Activated T-helper 1 cell treated with anti-CD3 and anti-CD28 coated beads, Interleukin-2, amount 50 U/mL, for 16 hours (primary cell): ENCODE results near the gene CASTOR1.

Source experiments
- DNase-seq, 2 donors: peaks; one replicate each; pipeline ENCODE4 v3.0.0-alpha.2; 2020; ENCODE audit warnings: low read depth in 1 of 2, low spot score in 1 of 2

CASTOR1 gene

DNA sequence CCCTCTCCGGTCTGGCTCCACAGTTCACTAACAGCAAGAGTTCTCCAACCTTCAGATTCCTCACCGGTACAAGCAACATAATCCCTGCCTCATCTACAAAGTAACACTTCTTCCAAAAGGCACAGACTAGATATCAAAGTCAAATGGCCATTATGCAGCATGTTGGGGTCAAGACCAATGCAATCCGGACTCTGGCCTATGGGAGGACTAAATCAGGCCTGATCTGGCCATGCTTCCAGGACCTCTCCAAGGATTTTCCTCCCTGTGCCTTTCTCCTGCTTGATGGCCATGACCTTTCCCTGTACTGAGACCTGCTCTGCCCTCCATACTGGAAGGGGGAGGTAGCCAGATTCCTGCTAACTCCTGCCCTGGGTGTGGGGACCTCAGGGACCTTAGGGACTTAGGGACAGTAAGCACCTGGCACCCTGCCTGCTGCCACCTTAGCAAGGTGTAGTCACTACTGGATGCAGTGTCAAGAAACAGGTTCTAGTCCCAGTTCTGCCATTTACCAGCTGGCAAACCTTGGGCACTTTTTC is 30.8 kb upstream of the CASTOR1 start:
- DNase-seq: no peak

DNA sequence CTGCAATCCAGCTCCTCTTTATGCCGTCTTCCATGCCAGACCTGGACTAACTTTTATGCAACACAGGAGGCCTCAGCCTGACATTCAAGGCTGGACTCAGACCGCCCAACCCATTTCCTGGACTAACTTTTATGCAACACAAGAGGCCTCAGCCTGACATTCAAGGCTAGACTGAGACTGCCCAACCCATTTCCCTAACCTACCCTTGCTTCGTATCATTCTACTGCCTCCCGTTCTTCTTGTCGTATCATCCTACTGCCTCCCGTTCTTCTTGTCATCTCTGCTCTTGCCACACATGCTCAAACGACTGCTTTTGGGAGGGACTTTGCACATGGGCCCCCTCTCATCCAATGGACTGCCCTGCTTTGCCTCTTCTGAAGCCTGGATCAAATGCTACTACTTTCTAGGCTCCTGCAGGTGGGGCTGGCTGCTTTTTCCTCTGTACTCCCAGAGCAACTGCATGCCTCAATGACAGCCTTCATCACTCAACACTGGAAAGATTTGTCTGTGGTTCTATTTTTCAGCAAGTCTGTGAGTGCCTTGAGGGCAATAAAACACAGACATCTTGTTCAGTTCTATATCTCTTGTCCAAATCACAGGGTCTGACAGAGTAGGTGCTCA is 29.6 kb upstream of the CASTOR1 start:
- no peak for DNase-seq

- no peak for DNase-seq
Observed at GRCh38 chr22:30317778-30318177, 28.5 kb upstream of the CASTOR1 start.

GRCh38 chr22:30315962-30316576 is 26.8 kb upstream of the CASTOR1 start:
- no peak for DNase-seq

- DNase-seq: peak in 1 of 2 donors; percentile 27
Observed at GRCh38 chr22:30314915-30315314, 25.6 kb upstream of the CASTOR1 start.

GRCh38 chr22:30313527-30314363 is 24.4 kb upstream of the CASTOR1 start:
- no peak for DNase-seq

DNA sequence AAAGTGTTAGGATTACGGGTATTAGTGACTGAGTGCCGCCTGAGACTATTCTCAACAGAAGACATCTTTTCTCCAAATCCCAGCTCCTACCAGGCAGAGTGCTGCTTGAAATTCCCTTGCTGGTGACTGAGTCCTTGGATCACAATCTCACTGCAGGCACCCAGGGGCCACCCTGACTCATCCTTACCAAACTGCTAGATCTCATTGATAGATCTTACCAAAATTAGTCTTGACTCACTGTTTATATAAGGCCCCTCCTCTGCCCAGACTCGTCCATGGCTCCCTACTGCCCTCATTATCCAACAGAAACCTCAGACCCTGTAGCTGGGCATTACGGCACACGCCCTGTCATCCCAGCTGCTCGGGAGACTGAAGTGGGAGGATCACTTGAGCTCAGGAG is 22.7 kb upstream of the CASTOR1 start:
- no peak for DNase-seq

GRCh38 chr22:30310881-30311771 is 21.8 kb upstream of the CASTOR1 start:
- no peak for DNase-seq

DNA sequence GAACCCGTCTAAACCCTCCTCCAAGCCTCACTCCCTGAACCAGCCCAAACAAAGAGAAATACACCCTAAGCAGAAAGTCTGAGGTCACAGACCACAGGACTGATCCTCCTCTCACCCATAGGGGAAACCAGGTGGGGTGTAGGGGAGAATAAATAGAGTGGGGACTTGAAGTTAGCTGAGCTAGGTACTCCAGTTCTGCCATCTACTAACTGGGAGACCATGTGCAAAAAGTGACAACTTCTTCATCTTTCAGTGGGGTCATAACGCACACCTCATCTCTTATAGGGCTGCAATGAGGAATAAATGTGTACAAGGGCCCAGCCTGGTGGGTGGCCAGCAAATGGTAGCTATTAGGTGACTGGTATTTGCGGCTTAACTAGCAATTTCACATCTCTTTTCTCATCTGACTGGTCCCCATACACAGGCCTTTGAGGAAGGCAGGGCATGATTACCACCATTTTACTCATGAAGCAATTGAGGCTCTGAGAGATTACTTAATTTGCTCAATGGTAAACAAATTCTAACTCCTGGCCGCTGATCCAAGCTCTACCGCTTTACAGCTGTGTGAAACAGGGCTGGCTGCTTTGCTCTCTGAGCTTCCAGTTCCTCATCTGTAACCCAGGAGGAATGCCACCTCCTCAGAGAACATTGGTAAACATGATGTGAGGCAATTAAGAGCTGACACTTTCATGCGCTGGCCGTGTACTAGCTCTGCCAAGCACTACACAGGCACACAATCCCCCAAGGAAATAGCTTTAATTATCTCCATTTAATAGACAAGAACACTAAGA is 20.8 kb upstream of the CASTOR1 start:
- no peak for DNase-seq

GRCh38 chr22:30308518-30309230 is 19.4 kb upstream of the CASTOR1 start:
- DNase-seq: no peak

- no peak for DNase-seq
Observed at GRCh38 chr22:30308093-30308492, 18.8 kb upstream of the CASTOR1 start.

DNA sequence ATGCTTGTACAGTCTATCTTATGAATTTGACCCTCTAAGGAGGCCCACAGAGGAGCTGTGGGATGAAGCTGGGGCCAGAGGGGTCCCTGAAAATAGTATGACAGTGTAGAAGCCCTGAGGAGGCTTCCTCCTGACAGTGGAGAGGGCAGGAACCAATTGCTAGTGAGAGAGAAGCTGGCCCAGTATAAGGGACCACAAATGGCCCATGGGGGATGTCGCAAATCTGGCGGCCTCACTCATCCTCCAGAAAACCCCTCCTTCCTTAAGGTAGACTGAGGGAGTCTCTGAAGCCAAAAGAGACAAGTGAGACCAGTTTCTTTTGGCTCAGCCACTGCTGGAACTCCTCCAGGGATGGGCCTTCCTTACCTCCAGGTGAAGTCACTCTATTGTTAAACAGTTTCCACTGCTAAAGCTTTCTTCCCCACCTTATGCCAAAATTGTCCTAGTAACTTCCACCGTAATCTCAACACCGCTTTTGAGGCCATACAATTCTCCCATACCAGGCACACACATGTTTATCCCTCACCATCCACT is 17.8 kb upstream of the CASTOR1 start:
- DNase-seq: no peak

DNA sequence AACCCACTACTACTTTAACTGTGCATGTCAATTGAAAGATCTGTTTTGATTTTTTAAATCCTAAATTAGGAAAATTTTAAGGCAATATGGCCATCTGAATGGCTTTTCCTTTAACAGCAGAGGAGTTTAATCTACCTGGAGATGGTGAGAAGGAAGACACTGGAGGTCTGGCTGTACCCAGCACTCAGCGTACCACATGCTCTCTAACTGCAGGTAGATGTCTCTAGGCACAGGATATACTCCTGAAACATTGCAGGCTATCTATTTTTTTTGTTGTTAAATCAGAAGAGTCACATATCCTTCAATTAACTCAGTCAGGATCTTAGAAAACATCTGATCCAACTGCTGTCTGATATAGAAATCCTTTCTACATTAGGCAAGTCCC is 17.3 kb upstream of the CASTOR1 start:
- no peak for DNase-seq

- no peak for DNase-seq
Observed at GRCh38 chr22:30305906-30306626, 16.8 kb upstream of the CASTOR1 start.

DNA sequence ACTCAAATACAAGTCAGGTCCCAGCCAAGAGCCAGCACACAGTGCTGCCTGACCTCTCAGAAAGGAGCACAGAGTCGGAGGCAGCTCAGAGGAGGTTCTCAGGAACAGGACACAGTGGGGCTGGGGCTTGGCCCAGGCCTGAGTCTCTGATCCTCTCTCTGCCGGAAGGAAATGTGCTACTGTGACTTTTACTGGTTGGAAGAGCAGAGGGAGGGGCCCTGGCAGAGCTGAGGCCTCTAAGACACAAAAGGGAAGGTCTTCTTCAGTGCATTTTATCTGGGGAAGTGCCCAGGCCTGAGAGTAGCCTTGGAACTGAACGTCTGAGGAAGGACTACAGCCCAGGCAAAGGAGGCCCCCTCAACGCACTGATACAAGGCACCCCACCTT is 16.2 kb upstream of the CASTOR1 start:
- peak in 1 of 2 donors; percentile 25 for DNase-seq

- DNase-seq: no peak
Observed at GRCh38 chr22:30304495-30305244, 15.4 kb upstream of the CASTOR1 start.

DNA sequence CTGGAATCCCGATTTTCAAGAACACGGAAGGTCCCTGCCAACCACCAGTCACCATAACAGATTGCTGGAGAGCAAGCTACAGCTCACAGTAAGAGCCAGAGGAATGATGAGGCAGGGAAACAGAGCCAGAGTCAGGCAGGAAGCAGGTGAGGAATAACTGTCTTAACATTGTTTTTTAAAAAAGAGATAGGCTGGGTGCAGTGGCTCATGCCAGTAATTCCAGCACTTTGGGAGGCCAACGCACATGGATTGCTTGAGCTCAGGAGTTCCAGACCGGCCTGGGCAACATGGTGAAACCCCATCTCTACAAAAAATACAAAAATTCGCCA is 13.5 kb upstream of the CASTOR1 start:
- DNase-seq: no peak
